ENCODE data around the gene TXNDC2. TPM values are rescaled to one million over a fixed set of nuclear protein-coding genes. Genes with fewer than 3 reads are reported as not detected.
A peak's percentile ranks its signal among the peaks of the same experiment; 100 is the strongest.

TXNDC2 gene
- total RNA-seq, 1 donor from 2014 or later = 0.55 TPM

DNA sequence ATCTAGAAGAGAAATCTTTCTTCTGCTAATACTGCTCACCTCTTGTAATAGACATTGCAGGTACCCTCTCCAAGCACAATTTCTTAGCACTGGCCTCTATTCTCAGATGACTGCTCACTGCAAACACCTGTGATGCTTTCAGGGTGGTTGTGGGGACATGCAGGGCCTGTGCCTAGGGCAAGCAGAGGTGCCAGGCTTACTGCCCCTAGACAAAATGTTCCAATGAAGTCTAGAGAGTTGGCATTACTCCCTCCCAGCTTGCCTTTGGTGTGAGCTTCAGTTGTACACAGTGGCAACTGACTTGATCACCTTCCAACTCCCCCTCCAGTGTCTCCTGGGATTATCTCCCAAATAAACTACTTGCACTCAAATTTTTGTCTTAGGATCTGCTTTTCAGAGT is 12.9 kb upstream of the TXNDC2 start:
- TF ChIP-seq, protein P1, sequence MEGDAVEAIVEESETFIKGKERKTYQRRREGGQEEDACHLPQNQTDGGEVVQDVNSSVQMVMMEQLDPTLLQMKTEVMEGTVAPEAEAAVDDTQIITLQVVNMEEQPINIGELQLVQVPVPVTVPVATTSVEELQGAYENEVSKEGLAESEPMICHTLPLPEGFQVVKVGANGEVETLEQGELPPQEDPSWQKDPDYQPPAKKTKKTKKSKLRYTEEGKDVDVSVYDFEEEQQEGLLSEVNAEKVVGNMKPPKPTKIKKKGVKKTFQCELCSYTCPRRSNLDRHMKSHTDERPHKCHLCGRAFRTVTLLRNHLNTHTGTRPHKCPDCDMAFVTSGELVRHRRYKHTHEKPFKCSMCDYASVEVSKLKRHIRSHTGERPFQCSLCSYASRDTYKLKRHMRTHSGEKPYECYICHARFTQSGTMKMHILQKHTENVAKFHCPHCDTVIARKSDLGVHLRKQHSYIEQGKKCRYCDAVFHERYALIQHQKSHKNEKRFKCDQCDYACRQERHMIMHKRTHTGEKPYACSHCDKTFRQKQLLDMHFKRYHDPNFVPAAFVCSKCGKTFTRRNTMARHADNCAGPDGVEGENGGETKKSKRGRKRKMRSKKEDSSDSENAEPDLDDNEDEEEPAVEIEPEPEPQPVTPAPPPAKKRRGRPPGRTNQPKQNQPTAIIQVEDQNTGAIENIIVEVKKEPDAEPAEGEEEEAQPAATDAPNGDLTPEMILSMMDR (IDR thresholded peaks at IDR 0.05) = no peak
- H3K36me3 ChIP-seq = no peaks in the 10 kb centered on the region
- no peaks in the 10 kb centered on the region for H3K9me3 ChIP-seq
- ATAC-seq (no peak), DNase-seq (no peak)
- intact Hi-C loops (cut with DNase I) = no loop called here
- no peak overlapping the region for H3K27ac ChIP-seq
- H3K4me3 ChIP-seq = no peak overlapping the region
- H3K4me1 ChIP-seq = peaks cover 18% of the 10 kb centered on the region
- H3K27me3 ChIP-seq = no peaks in the 10 kb centered on the region

DNA sequence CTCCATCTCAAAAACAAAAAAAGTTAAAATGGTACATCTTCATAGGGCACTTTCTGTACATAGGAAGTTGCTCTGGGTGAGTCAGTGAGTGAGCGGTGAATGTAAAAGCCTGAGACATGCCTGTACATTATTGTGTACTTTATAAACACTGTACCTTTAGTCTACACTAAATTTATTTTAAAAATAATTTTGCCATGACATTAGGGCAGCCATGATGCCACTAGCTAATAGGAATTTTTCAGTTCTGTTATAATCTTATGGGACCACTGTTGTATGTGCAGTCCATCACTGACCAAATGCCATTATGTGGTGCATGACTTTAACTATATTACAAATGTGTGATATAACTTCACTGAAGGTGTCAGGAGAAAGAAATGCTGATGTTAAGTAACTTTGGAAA is 11.0 kb upstream of the TXNDC2 start:
- ATAC-seq = no peak
- TF ChIP-seq, protein P1 (IDR thresholded peaks at IDR 0.05) = no peak

GRCh38 chr18:9876212-9876866 is 9.4 kb upstream of the TXNDC2 start:
- intact Hi-C loops (cut with DNase I) = no loop called here
- Histone ChIP-seq H3K27ac (peak overlapping the region; percentile 72), H3K4me3 (peak overlapping the region; percentile 2), H3K4me1 (peaks cover 12% of the 10 kb centered on the region), H3K36me3 (no peaks in the 10 kb centered on the region), H3K9me3 (no peaks in the 10 kb centered on the region), H3K27me3 (no peaks in the 10 kb centered on the region)
- ATAC-seq = no peak
- TF ChIP-seq, protein P1 (IDR thresholded peaks at IDR 0.05) = no peak
- DNase-seq = no peak

More for the DNA sequence above, 11.0 kb upstream of the TXNDC2 start:
- DNase-seq = no peak
- no peak overlapping the region for H3K27ac ChIP-seq
- no peaks in the 10 kb centered on the region for H3K27me3 ChIP-seq
- peaks cover 18% of the 10 kb centered on the region for H3K4me1 ChIP-seq
- H3K9me3 ChIP-seq = no peaks in the 10 kb centered on the region
- H3K36me3 ChIP-seq = no peaks in the 10 kb centered on the region
- intact Hi-C loops (cut with DNase I) = no loop called here
- H3K4me3 ChIP-seq = no peak overlapping the region

- Histone ChIP-seq H3K4me3 (peak overlapping the region; percentile 2), H3K27ac (peak overlapping the region; percentile 72), H3K4me1 (peaks cover 12% of the 10 kb centered on the region), H3K9me3 (no peaks in the 10 kb centered on the region), H3K36me3 (no peaks in the 10 kb centered on the region), H3K27me3 (no peaks in the 10 kb centered on the region)
- peak; percentile 76 for ATAC-seq
- DNase-seq = no peak
- TF ChIP-seq, protein P1 (IDR thresholded peaks at IDR 0.05) = no peak
- intact Hi-C loops (cut with DNase I) = no loop called here
These were observed 8.7 kb upstream of the TXNDC2 start for GRCh38 chr18:9876867-9877654.

DNA sequence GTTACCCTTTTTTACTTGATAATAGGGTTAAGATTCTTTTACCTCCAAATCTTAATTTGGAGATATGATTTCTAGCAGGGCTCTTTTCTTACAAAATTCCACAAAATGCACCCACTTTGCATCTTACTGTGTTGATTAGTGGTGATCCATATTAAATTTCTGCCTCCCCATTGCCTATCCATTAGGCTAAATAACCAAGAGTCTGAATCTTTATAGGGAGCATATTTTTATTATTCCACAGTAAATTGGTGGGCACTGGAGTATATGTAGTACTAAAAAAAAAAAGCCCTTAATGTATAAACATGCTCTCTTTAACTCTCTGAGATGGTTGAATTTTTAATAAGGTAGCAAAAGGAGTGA is 8.1 kb upstream of the TXNDC2 start:
- Histone ChIP-seq H3K27me3 (no peaks in the 10 kb centered on the region), H3K4me1 (peaks cover 12% of the 10 kb centered on the region), H3K4me3 (peak overlapping the region; percentile 2), H3K27ac (peak overlapping the region; percentile 72), H3K9me3 (no peaks in the 10 kb centered on the region), H3K36me3 (no peaks in the 10 kb centered on the region)
- intact Hi-C loops (cut with DNase I) = no loop called here
- DNase-seq = no peak
- no peak for ATAC-seq
- TF ChIP-seq, protein P1 (IDR thresholded peaks at IDR 0.05) = no peak
